Tibial artery (tissue), 4 donors: ENCODE data around the gene LITAF.
A peak's percentile ranks its signal among the peaks of the same experiment; 100 is the strongest.

ENCODE experiments used
- DNase-seq, 2 donors: peaks; one replicate each; pipeline ENCODE4 v3.0.0-alpha.2; 2019
- H3K27ac ChIP-seq, 2 donors: fragments of 200-600 bp; sonication (generic) in 1 of 2; 1 replicate in 1 of 2; 2 replicates in 1 of 2; pipeline ENCODE4 v1.5.1; 2018 to 2019; ENCODE audit warnings: mild to moderate bottlenecking in 1 of 2
- H3K27me3 ChIP-seq, 2 donors: fragments of 200-600 bp; sonication (generic) in 1 of 2; one replicate each; pipeline versions ENCODE4 v1.5.1 to v1.6.0; 2016 to 2019
- H3K36me3 ChIP-seq, 3 donors: fragments of 200-600 bp; sonication (generic) in 2 of 3; one replicate each; pipeline ENCODE4 v1.5.1; 2016 to 2019; ENCODE audit warnings: mild to moderate bottlenecking in 2 of 3
- H3K4me1 ChIP-seq, 4 donors: fragments of 200-600 bp; sonication (generic) in 2 of 4; 1 replicate in 3 of 4; 2 replicates in 1 of 4; pipeline ENCODE4 v1.5.1; 2016 to 2019
- H3K4me3 ChIP-seq, 2 donors: fragments of 200-600 bp; sonication (generic) in 1 of 2; 1 replicate in 1 of 2; 2 replicates in 1 of 2; pipeline ENCODE4 v1.5.1; 2018 to 2019; ENCODE audit warnings: mild to moderate bottlenecking in 2 of 2
- H3K9me3 ChIP-seq, 3 donors: fragments of 200-600 bp; sonication (generic) in 1 of 3; one replicate each; pipeline ENCODE4 v1.5.1; 2016 to 2019
- intact Hi-C: fragments of 100-400 bp; cut with DNase I; formaldehyde crosslinking; loops from one replicate; pipeline ENCODE4 v1.15.0; 2023; ENCODE audit warnings: low total_unique reads
- TF ChIP-seq, protein P1 (sequence below), 2 experiments: fragments of 200-600 bp in 1 of 2; fragments of 450-650 bp in 1 of 2; IDR thresholded peaks; one replicate each; pipeline ENCODE4 v1.5.1; 2017 to 2019; ENCODE audit warnings: antibody characterized with exemption in 2 of 2, mild to moderate bottlenecking in 1 of 2, moderate library complexity in 1 of 2

LITAF gene

DNA sequence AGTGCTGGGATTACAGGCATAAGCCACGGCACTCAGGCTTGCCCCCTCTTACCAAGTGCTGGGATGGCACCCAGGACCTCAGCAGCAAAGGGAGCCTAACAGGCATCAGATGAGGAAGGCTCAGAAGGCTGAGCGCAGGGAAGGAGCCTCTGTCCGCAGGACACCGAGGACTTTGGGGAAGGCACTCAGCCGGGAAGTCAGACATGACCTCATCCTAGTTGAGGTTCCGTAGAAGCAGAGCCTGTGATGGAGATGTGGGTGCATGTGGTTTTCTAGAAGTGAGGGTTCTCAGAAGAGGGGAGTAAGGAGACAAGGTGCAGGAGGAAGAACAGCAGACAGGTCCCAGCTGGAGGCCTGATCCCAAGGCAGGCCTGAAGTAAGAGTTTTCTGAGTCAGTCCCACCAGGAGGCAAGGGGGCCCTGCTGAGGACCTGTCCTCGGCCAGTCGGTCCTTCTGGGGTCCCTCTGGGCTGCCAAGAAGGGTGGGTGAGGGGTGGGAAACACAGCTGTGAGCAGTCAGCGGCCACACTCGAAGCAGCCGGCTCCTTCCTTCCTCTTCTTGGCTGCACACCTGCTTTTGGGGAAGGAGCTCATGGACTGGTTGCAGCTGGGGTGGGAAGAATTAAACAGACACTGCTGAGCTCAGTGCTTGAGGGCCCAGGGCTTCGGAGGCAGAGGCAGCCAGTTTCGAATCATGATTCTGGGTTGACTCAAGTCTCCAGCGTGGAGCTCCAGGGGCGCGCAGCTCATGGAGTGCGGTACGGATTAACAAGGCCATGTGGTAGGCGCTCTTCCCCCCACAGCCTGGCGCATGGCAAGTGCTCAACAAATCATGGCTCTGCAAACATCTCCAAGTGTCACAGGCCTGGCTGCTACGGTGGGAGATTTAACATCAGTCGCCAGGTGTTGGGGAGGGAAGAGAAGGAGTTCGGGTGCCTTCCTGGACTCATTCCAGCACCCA, 42.6 kb upstream of the LITAF start:
- H3K4me3 ChIP-seq = no peak overlapping the region
- H3K27me3 ChIP-seq = no peaks in the 10 kb centered on the region
- intact Hi-C loops = no loop called here
- TF ChIP-seq, protein P1, sequence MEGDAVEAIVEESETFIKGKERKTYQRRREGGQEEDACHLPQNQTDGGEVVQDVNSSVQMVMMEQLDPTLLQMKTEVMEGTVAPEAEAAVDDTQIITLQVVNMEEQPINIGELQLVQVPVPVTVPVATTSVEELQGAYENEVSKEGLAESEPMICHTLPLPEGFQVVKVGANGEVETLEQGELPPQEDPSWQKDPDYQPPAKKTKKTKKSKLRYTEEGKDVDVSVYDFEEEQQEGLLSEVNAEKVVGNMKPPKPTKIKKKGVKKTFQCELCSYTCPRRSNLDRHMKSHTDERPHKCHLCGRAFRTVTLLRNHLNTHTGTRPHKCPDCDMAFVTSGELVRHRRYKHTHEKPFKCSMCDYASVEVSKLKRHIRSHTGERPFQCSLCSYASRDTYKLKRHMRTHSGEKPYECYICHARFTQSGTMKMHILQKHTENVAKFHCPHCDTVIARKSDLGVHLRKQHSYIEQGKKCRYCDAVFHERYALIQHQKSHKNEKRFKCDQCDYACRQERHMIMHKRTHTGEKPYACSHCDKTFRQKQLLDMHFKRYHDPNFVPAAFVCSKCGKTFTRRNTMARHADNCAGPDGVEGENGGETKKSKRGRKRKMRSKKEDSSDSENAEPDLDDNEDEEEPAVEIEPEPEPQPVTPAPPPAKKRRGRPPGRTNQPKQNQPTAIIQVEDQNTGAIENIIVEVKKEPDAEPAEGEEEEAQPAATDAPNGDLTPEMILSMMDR (IDR thresholded peaks at IDR 0.05) = no peak
- H3K36me3 ChIP-seq = no peaks in the 10 kb centered on the region
- peak overlapping the region in 1 of 2 donors; percentile 40 for H3K27ac ChIP-seq
- no peaks in the 10 kb centered on the region for H3K9me3 ChIP-seq
- H3K4me1 ChIP-seq = peaks cover 0 to 23% (median 14%) of the 10 kb centered on the region in 4 donors
- peak in 1 of 2 donors; percentile 45 for DNase-seq

DNA sequence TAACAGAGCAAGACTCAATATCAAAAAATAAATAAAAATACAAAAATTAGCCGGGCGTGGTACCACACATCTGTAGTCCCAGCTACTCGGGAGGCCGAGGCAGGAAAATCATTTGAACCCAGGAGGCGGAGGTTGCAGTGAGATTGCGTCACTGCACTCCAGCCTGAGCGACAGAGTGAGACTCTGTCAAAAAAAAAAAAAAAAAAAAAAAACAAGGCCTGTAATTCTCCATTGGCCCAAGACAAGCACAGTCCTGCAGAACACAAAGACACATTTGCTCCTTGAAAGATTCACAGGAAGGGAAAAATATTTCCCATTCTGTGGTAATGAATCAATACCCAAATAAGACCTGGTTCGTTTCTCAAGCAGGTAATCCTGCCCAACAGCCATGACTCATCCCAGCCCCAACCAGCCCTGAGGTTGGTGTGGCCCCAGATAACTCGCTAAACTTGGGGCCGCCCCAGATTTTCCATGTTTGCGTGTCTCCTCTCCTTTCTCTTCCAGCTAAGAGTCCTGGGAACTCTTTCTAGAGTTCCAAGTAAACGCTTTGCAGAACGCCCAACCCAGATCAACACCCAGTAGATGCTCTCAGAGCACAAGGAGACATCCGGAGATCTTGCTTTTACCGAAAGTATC, 41.2 kb upstream of the LITAF start:
- Histone ChIP-seq H3K36me3 (no peaks in the 10 kb centered on the region), H3K27me3 (no peaks in the 10 kb centered on the region), H3K27ac (peak overlapping the region in 1 of 2 donors; percentile 40), H3K9me3 (no peaks in the 10 kb centered on the region), H3K4me1 (peaks cover 0 to 14% (median 10%) of the 10 kb centered on the region in 4 donors), H3K4me3 (no peak overlapping the region)
- TF ChIP-seq, protein P1 (IDR thresholded peaks at IDR 0.05) = no peak
- peak in 1 of 2 donors; percentile 76 for DNase-seq
- intact Hi-C loops = no loop called here

DNA sequence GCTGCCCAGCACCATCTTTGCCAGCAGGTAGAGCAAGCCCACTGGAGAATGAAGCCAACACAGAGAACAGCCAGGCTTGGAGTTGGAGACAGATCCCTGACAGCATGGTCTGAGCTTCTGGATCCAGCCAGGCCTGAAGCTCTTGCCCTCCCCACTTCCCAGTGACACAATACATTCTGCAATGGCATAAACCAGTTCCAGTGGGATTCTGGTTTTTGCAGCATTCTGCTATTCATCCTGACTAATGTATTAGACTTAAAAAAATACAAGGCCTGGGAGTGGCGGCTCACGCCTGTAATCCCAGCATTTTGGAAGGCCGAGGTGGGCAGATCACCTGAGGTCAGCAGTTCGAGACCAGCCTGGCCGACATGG, 40.6 kb upstream of the LITAF start:
- DNase-seq = no peak
- H3K4me3 ChIP-seq = no peak overlapping the region
- H3K27ac ChIP-seq = no peak overlapping the region
- H3K4me1 ChIP-seq = peaks cover 0 to 11% (median 7%) of the 10 kb centered on the region in 4 donors
- no peaks in the 10 kb centered on the region for H3K27me3 ChIP-seq
- H3K9me3 ChIP-seq = no peaks in the 10 kb centered on the region
- TF ChIP-seq, protein P1 (IDR thresholded peaks at IDR 0.05) = no peak
- no peaks in the 10 kb centered on the region for H3K36me3 ChIP-seq
- intact Hi-C loops = no loop called here

DNA sequence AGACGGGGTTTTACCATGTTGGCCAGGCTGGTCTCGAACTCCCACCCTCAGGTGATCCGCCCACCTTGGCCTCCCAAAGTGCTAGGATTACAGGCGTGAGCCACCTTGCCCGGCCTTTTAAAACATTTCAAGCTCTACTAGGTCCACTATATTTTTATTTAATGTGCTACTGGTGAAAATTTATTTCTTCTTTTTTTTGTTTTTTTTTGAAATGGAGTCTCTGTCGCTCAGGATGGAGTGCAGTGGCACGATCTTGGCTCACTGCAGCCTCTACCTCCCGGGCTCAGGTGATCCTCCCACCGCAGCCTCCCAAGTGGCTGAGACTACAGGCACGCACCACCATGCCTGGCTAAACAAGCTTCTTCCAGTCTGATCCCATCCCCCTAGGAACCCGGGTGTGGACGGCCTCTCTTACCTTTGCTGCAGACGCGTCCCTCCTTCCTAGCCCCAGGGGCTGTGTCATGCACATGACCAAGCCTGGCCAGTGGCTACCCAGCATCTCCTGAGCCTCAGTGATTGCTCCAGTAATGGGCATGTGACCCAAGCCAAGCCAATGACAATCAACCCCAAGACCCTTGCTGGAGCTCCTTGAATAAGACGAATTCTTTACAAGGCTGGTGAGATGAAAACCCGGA, 40.1 kb upstream of the LITAF start:
- DNase-seq = no peak
- peaks cover 0 to 11% (median 7%) of the 10 kb centered on the region in 4 donors for H3K4me1 ChIP-seq
- no peaks in the 10 kb centered on the region for H3K27me3 ChIP-seq
- H3K9me3 ChIP-seq = no peaks in the 10 kb centered on the region
- TF ChIP-seq, protein P1 (IDR thresholded peaks at IDR 0.05) = no peak
- no peak overlapping the region for H3K27ac ChIP-seq
- H3K36me3 ChIP-seq = no peaks in the 10 kb centered on the region
- intact Hi-C loops = no loop called here
- H3K4me3 ChIP-seq = no peak overlapping the region

DNA sequence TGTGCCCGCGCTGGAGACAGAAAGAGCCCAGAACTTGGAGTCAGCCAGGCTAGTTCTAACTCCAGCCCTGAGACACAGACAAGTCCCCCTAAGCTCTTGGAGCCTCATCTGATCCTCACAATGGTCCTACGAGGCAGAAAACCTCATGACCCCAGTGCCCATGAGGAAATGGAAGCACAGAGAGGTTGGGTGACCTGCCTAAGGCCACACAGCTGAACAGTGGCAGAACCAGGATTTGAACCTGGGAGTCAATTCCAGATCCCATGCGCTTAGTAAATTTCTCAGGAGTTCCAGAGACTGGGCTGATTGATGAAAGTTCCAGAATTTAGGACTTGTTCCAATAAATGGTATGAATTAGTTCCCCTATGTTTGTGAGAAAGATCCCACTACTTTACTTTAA, 39.0 kb upstream of the LITAF start:
- intact Hi-C loops = no loop called here
- no peak for DNase-seq
- H3K9me3 ChIP-seq = no peaks in the 10 kb centered on the region
- no peaks in the 10 kb centered on the region for H3K36me3 ChIP-seq
- H3K4me3 ChIP-seq = no peak overlapping the region
- H3K27ac ChIP-seq = no peak overlapping the region
- TF ChIP-seq, protein P1 (IDR thresholded peaks at IDR 0.05) = no peak
- H3K4me1 ChIP-seq = peaks cover 0 to 15% (median 9%) of the 10 kb centered on the region in 4 donors
- H3K27me3 ChIP-seq = no peaks in the 10 kb centered on the region
